ENCODE data around the gene PAWR. TPM values are rescaled to one million over a fixed set of nuclear protein-coding genes. Genes with fewer than 3 reads are reported as not detected.

The PAWR gene
- total RNA-seq, 2 donors from 2014 or later = 46.4 to 58.7 TPM

- no peak for DNase-seq (ENCODE audit: low spot score)
These were observed 574 bp downstream of the PAWR start for GRCh38 chr12:79690142-79690637.

GRCh38 chr12:79689477-79690141 lies 1.2 kb downstream of the PAWR start:
- H3K36me3 ChIP-seq = no peaks in the 10 kb centered on the region
- TF ChIP-seq POLR2A (IDR thresholded peaks at IDR 0.05) = no peak
- peak in 1 of 4 experiments; percentile 37 for TF ChIP-seq CTCF (IDR thresholded peaks at IDR 0.05)
- peak; percentile 35 for TF ChIP-seq POLR2AphosphoS5 (IDR thresholded peaks at IDR 0.05)
- peak overlapping the region; percentile 94 for H3K27ac ChIP-seq
- 1% methylated on average over 29 of the region's 66 CpGs for WGBS
- intact Hi-C loops (cut with DNase I) = loop anchor here (5.0 to 10.0 kb wide), 4 partner anchors 132 to 495 kb away; partner anchors contain the start of gene PPP1R12A
- H3K9me3 ChIP-seq = no peaks in the 10 kb centered on the region
- peak overlapping the region; percentile 82 to 94 for H3K4me3 ChIP-seq
- H3K4me1 ChIP-seq (replicated peaks) = no peaks in the 10 kb centered on the region
- DNase-seq (ENCODE audit: low spot score) = peak; percentile 67
- H3K27me3 ChIP-seq (replicated peaks; ENCODE audit: insufficient read depth) = no peaks in the 10 kb centered on the region

More at GRCh38 chr12:79690142-79690637, 574 bp downstream of the PAWR start:
- Histone ChIP-seq H3K36me3 (no peaks in the 10 kb centered on the region), H3K27ac (peak overlapping the region; percentile 94), H3K27me3 (replicated peaks; ENCODE audit: insufficient read depth) (no peaks in the 10 kb centered on the region), H3K4me3 (peak overlapping the region; percentile 82 to 94), H3K4me1 (replicated peaks) (no peaks in the 10 kb centered on the region), H3K9me3 (no peaks in the 10 kb centered on the region)
- under 1% methylated on average over 37 of the region's 45 CpGs for WGBS
- TF ChIP-seq POLR2A (IDR thresholded peaks at IDR 0.05) (peak; percentile 40), CTCF (IDR thresholded peaks at IDR 0.05) (peak in 1 of 4 experiments; percentile 2), POLR2AphosphoS5 (IDR thresholded peaks at IDR 0.05) (no peak)
- intact Hi-C loops (cut with DNase I) = loop anchor here (5.0 to 10.0 kb wide), 4 partner anchors 133 to 495 kb away; partner anchors contain the start of gene PPP1R12A

- Histone ChIP-seq H3K4me1 (replicated peaks) (no peaks in the 10 kb centered on the region), H3K9me3 (no peaks in the 10 kb centered on the region), H3K27ac (peak overlapping the region; percentile 94), H3K4me3 (peak overlapping the region; percentile 82 to 94), H3K27me3 (replicated peaks; ENCODE audit: insufficient read depth) (no peaks in the 10 kb centered on the region), H3K36me3 (no peaks in the 10 kb centered on the region)
- intact Hi-C loops (cut with DNase I) = no loop called here
- DNase-seq (ENCODE audit: low spot score) = no peak
- no peak for TF ChIP-seq POLR2AphosphoS5 (IDR thresholded peaks at IDR 0.05)
- no peak for TF ChIP-seq POLR2A (IDR thresholded peaks at IDR 0.05)
- no peak for TF ChIP-seq CTCF (IDR thresholded peaks at IDR 0.05)
- WGBS = 3% methylated on average over 6 of the region's 6 CpGs
These were observed 1.7 kb downstream of the PAWR start for GRCh38 chr12:79689061-79689476.

GRCh38 chr12:79688376-79689060 lies 2.2 kb downstream of the PAWR start:
- H3K36me3 ChIP-seq = no peaks in the 10 kb centered on the region
- no peaks in the 10 kb centered on the region for H3K9me3 ChIP-seq
- TF ChIP-seq CTCF (IDR thresholded peaks at IDR 0.05) (no peak), POLR2AphosphoS5 (IDR thresholded peaks at IDR 0.05) (no peak), POLR2A (IDR thresholded peaks at IDR 0.05) (no peak)
- WGBS = 18% methylated on average over 6 of the region's 6 CpGs
- no peaks in the 10 kb centered on the region for H3K27me3 ChIP-seq (replicated peaks; ENCODE audit: insufficient read depth)
- peak overlapping the region; percentile 94 for H3K27ac ChIP-seq
- intact Hi-C loops (cut with DNase I) = no loop called here
- DNase-seq (ENCODE audit: low spot score) = no peak
- H3K4me3 ChIP-seq = peak overlapping the region; percentile 82 to 94
- no peaks in the 10 kb centered on the region for H3K4me1 ChIP-seq (replicated peaks)
